ENCODE results near the gene FYTTD1.

FYTTD1 gene

GRCh38 chr3:197829397-197830045 is 79.8 kb downstream of the FYTTD1 start:
- no peak for DNase-seq (ENCODE audit: low read depth)
- no peak for TF ChIP-seq CTCF (IDR thresholded peaks at IDR 0.05; ENCODE audit: control insufficient read depth, insufficient read depth, low read depth, low read length, missing control alignments)
- no peak overlapping the region for H3K4me3 ChIP-seq (ENCODE audit: control insufficient read depth, low read depth, low read length)

- TF ChIP-seq CTCF (IDR thresholded peaks at IDR 0.05; ENCODE audit: control insufficient read depth, insufficient read depth, low read depth, low read length, missing control alignments): no peak
- DNase-seq (ENCODE audit: low read depth): no peak
- H3K4me3 ChIP-seq (ENCODE audit: control insufficient read depth, low read depth, low read length): no peak overlapping the region
Measured at GRCh38 chr3:197830308-197830966, 80.8 kb downstream of the FYTTD1 start.

GRCh38 chr3:197830967-197831313 is 81.3 kb downstream of the FYTTD1 start:
- TF ChIP-seq CTCF (IDR thresholded peaks at IDR 0.05; ENCODE audit: control insufficient read depth, insufficient read depth, low read depth, low read length, missing control alignments): no peak
- H3K4me3 ChIP-seq (ENCODE audit: control insufficient read depth, low read depth, low read length): no peak overlapping the region
- DNase-seq (ENCODE audit: low read depth): no peak

- no peak for TF ChIP-seq CTCF (IDR thresholded peaks at IDR 0.05; ENCODE audit: control insufficient read depth, insufficient read depth, low read depth, low read length, missing control alignments)
- H3K4me3 ChIP-seq (ENCODE audit: control insufficient read depth, low read depth, low read length): no peak overlapping the region
- DNase-seq (ENCODE audit: low read depth): no peak
Measured at GRCh38 chr3:197833930-197834715, 84.4 kb downstream of the FYTTD1 start.

GRCh38 chr3:197835509-197835908 is 85.8 kb downstream of the FYTTD1 start:
- H3K4me3 ChIP-seq (ENCODE audit: control insufficient read depth, low read depth, low read length): no peak overlapping the region
- DNase-seq (ENCODE audit: low read depth): no peak
- no peak for TF ChIP-seq CTCF (IDR thresholded peaks at IDR 0.05; ENCODE audit: control insufficient read depth, insufficient read depth, low read depth, low read length, missing control alignments)

- no peak for DNase-seq (ENCODE audit: low read depth)
- no peak for TF ChIP-seq CTCF (IDR thresholded peaks at IDR 0.05; ENCODE audit: control insufficient read depth, insufficient read depth, low read depth, low read length, missing control alignments)
- H3K4me3 ChIP-seq (ENCODE audit: control insufficient read depth, low read depth, low read length): no peak overlapping the region
Measured at GRCh38 chr3:197836244-197836643, 86.6 kb downstream of the FYTTD1 start.

Measured in AG09309 (cell line).